Stimulated activated CD4-positive, alpha-beta T cell treated with anti-CD3 and anti-CD28 coated beads, Interleukin-15, amount 100 ng/mL, for 1 hour (primary cell): ENCODE results near the gene ZFAND6.
"Not testable (repeated sequence)": the region's sequence is repeated elsewhere in the genome, so short reads cannot be mapped to it uniquely, and the experiment has no call there.

ENCODE experiments used
- DNase-seq, 2 donors: peaks; one replicate each; pipeline ENCODE4 v3.0.0-alpha.2; 2020; ENCODE audit warnings: low read depth in 1 of 2, low spot score in 1 of 2

Gene ZFAND6

GRCh38 chr15:80095969-80096368 lies 36.5 kb downstream of the ZFAND6 start:
- no peak for DNase-seq

- DNase-seq = no peak
Observed at GRCh38 chr15:80098341-80098740, 38.9 kb downstream of the ZFAND6 start.

GRCh38 chr15:80099241-80099640 lies 39.8 kb downstream of the ZFAND6 start:
- no peak for DNase-seq

- not testable (repeated sequence) for DNase-seq
Observed at GRCh38 chr15:80099662-80100061, 40.2 kb downstream of the ZFAND6 start.

- no peak for DNase-seq
Observed at GRCh38 chr15:80100247-80100646, 40.8 kb downstream of the ZFAND6 start.

- DNase-seq = no peak
Observed at GRCh38 chr15:80105193-80105592, 45.7 kb downstream of the ZFAND6 start.

- no peak for DNase-seq
Observed at GRCh38 chr15:80105595-80105994, 46.1 kb downstream of the ZFAND6 start.

- no peak for DNase-seq
Observed at GRCh38 chr15:80106051-80106450, 46.6 kb downstream of the ZFAND6 start.

GRCh38 chr15:80107204-80107603 lies 47.7 kb downstream of the ZFAND6 start:
- no peak for DNase-seq

- DNase-seq = no peak
Observed at GRCh38 chr15:80107774-80108173, 48.3 kb downstream of the ZFAND6 start.

GRCh38 chr15:80109388-80109787 lies 49.9 kb downstream of the ZFAND6 start:
- no peak for DNase-seq

GRCh38 chr15:80110920-80111319 lies 51.4 kb downstream of the ZFAND6 start:
- DNase-seq = no peak

- no peak for DNase-seq
Observed at GRCh38 chr15:80114114-80114513, 54.6 kb downstream of the ZFAND6 start.

GRCh38 chr15:80115021-80115420 lies 55.5 kb downstream of the ZFAND6 start:
- no peak for DNase-seq

- DNase-seq = no peak
Observed at GRCh38 chr15:80118956-80119355, 59.5 kb downstream of the ZFAND6 start.

- no peak for DNase-seq
Observed at GRCh38 chr15:80120636-80121035, 61.2 kb downstream of the ZFAND6 start.

- DNase-seq = no peak
Observed at GRCh38 chr15:80121546-80121945, 62.1 kb downstream of the ZFAND6 start.

GRCh38 chr15:80123034-80123433 lies 63.6 kb downstream of the ZFAND6 start:
- DNase-seq = no peak

GRCh38 chr15:80127253-80127652 lies 67.8 kb downstream of the ZFAND6 start:
- not testable (repeated sequence) for DNase-seq

- DNase-seq = no peak
Observed at GRCh38 chr15:80127911-80128310, 68.4 kb downstream of the ZFAND6 start.

GRCh38 chr15:80132382-80132781 lies 72.9 kb downstream of the ZFAND6 start:
- no peak for DNase-seq

- no peak for DNase-seq
Observed at GRCh38 chr15:80136854-80137253, 77.4 kb downstream of the ZFAND6 start.

- no peak for DNase-seq
Observed at GRCh38 chr15:80138961-80139360, 79.5 kb downstream of the ZFAND6 start.

- no peak for DNase-seq
Observed at GRCh38 chr15:80140909-80141308, 81.4 kb downstream of the ZFAND6 start.
